Kidney glomerular epithelial cell (primary cell): ENCODE results near the gene NR2C1.
"Not testable (repeated sequence)": the region's sequence is repeated elsewhere in the genome, so short reads cannot be mapped to it uniquely, and the experiment has no call there.

ENCODE experiments used
- DNase-seq: peaks from one replicate; lab custom pipeline; 2025; lab: John Stamatoyannopoulos, UW

NR2C1 gene

DNA sequence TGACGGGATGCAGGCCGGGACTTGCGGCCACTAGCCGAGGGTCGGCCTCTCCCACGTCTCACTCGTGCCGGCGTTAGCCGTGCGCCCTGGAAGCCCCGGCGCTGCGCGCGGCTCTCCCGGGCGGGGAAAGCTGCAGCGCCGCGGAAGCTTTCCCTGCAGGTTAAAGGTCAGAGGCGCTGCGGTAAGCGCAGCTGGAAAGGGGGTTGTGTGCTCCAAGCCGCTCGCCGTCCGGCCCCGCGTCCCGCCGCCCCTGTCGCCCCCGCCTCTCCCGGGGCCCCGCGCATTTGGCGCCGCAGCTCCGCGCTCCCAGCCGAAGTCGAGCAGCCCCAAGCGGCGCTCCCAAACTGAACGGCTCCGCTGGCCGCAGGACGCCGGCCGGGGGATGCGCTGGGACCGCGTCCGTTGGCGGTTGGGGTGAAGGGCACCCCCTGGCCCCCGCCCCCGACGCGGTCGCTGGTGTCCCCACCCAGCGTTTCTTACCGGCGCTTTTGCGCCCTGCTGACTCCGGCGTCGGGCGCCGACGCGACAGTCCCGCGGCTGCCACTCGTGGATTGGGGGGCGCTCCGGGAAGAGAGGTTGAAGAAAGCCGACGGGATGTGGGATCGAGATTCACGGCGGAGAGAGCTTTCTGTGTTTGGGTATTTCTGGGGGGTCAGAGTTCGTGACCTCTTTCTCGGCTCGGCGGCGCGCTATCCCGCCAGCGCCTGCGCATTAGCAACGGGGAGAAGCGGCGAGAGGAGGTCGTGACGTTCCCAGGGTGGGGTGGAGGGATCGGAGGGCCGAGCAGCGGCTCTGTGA, at the start of gene NR2C1:
Gene NR2C1, minus strand, starts transcription at position 719 of the 798 bp plus-strand sequence. CDS start 6,234 bp downstream, outside the sequence.
- peak; percentile 85 for DNase-seq

GRCh38 chr12:95118788-95119179, 45.4 kb upstream of the NR2C1 start:
- DNase-seq: no peak

GRCh38 chr12:95118138-95118787, 44.8 kb upstream of the NR2C1 start:
- peak; percentile 90 for DNase-seq

DNA sequence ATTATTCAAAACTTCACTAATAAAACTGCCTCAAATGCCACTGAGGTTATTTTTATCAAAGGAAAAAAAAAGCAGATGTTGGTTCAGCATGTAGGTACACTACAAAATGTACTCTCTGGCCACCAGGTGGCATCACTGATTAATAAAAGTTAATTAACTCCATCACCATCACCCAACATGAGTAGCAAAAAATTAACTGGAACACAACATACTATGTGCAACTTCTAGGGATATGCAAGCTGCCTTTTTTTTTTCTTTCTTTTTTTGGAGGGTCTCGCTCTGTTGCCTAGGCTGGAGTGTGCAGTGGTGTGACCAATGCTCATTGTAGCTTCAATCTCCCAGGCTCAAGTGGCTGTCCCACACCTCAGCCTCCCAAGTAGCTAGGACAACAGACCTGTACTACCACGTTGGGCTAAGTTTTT, 43.8 kb upstream of the NR2C1 start:
- DNase-seq: peak; percentile 95

DNA sequence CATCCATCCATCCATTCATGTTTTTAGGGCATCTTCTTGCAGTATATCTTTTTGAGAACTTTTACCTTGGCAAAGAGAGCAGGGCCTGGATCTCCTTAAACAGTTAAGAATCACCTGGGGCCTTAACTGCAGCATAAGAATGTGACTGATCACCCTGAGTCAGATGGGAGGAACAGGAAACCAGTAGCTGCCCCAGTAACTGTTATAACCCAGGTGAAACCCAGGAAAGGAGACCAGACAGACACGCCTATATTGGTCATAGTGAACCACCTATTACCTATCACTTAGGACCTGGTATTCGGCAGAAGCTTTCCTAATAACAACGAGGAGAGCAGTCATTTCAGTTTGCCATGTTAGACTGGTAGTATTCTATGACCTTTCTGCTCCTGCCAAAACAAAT, 43.4 kb upstream of the NR2C1 start:
- DNase-seq: peak; percentile 95

- DNase-seq: no peak
Observed at GRCh38 chr12:95116341-95116740, 42.9 kb upstream of the NR2C1 start.

GRCh38 chr12:95115641-95116040, 42.2 kb upstream of the NR2C1 start:
- DNase-seq: no peak

DNA sequence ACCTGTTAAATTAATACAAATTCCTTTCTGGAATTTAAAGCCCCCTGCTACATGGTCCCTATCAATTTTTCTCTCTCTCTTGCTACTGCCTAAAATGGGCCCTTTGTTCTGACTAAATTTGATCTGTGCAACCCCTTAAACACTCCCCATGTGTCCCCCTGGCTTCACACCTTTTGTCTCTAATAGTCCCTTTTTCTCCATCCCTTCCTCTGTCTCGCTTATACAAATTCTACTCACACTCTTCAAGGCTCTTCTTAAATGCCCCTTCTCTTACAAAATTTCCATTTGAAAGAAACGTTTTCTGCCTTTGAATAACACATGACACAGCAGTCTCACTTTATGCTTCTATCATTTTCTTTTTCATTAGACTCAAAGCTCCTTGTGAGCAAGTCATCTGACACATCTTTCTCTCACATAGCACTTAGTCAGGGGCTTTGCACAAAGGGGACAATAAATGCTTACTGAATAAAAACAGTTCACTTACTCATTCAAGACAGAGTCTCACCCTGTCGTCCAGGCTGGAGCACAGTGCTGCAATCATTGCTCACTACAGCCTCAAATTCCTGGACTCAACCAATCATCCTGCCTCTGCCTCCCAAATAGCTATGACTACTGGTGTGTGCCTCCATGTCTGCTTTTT, 41.5 kb upstream of the NR2C1 start:
- no peak for DNase-seq

- DNase-seq: no peak
Observed at GRCh38 chr12:95107362-95107761, 33.9 kb upstream of the NR2C1 start.

DNA sequence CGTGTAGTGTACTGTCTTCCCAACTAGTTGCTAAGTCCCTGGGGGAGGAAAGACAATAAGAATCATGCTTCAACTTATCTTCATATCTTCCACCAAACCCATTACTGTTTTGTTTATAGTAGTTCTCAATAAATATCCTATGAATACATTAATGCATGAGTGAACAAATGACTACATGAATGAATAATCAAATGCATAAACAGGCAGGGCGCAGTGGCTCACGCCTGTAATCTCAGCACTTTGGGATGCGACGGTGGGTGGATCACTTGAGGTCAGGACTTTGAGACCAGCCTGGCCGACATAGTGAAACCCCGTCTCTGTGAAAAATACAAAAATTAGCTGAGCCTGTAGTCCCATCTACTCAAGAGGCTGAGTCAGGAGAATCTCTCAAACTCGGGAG, 32.1 kb upstream of the NR2C1 start:
- DNase-seq: no peak

- no peak for DNase-seq
Observed at GRCh38 chr12:95104919-95105452, 31.6 kb upstream of the NR2C1 start.

DNA sequence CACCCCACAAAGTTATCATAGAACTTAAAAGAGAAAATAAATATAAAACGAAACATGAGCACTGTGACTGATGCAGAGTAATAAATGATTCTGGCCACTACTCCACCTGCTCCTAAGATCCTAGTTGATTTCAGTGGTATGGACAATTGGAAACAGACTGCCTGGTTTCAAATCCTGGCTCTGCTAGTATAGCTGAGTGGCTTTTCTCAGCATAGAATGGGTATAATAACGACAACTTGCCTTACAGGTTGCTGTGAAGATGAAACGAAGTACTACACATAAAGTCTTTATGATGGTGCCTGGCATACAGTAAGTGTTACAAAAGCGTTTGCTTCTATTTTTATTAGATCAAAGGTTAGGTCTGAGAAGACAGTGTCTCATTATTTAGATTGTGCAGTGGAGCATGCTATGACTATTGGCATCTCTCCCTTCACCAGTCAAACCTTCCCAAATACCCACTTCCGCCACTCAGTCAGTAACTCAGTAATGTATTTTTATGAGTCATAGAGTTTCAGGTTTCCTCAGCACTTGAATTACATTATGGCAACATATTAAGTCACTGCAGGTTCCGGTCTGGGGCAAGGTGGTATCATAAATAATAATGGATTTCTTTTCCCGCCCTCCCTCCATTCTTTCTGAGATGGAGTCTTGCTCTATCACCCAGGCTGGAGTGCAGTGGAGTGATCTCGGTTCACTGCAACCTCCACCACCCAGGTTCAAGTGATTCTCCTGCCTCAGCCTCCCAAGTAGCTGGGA, 29.7 kb upstream of the NR2C1 start:
- DNase-seq: peak; percentile 99

DNA sequence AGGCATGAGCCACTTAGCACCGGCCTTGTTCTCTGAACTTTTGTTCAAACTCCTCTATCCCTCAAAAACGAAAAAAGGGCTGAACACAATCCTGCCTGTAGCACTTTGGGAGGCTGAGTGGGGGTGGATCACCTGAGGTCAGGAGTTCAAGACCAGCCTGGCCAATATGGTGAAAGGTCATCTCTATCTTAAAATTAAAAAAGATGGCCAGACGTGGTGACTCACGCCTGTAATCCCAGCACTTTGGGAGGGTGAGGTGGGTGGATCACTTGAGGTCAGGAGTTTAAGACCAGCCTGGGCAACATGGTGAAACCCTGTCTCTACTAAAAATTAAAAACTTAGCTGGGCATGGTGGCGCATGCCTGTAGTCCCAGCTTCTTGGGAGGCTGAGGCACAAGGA, 28.5 kb upstream of the NR2C1 start:
- DNase-seq: not testable (repeated sequence)

DNA sequence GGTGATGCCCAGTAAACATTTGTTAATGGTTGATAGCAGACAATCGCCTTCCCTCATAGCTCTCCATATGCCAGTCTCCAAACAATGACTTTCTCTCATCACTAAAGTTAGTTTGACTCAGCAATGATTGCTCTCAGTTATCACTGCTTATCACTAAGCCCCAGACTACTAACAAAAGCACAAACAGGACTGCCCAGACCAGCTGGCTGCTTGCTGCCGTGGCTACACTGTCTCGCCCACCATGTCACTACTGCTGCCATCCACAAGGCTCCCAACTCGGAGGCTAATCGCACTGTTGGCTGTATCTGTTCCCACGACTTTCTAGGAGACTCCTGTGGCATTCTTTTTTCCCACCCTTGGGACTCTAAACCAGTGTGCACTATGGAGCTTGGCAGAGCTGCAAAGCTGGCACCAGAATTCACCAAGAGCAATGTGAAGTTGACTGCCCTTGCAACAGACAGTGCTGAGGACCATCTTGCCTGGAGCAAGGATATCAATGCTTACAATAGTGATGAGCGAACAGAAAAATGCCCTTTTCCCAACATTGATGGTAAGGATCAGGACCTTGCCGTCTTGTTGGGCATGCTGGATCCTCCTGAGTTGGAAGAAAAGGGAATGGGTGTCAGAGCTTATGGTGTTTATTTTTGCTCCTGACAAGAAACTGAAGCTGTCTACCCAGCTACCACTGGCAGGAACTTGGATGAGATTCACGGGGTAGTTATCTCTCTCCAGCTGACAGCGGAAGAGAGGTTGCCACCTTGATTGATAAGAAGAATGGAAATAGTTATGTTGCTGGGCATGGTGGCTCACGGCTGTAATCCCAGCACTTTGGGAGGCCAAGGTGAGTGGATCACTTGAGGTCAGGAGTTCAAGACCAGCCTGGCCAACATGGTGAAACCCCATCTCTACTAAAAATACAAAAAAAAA, 27.1 kb upstream of the NR2C1 start:
- DNase-seq: no peak

DNA sequence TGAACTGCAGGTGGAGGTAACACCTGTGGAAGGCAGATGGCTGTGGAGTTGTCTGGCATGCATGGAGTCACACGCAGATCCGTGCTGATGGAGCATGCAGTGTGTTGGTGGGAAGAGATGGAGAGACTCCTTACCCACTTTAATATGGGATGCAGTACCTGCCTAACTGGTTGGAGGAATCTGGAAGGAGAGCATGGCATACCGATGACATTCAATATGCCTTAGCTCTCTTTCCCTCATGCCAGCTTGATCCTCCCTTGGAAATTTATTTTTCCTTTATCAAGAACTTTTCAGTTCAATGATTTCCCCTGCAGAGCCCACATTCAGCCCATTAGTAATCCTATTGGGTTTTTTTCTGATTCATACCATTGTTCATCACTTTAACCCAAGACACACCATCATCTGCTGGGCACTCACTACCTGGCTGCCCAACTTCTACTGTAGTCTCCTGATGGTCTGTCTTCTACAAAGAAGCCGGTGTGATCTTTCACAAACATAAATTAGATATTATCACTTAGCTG, 25.9 kb upstream of the NR2C1 start:
- peak; percentile 92 for DNase-seq

DNA sequence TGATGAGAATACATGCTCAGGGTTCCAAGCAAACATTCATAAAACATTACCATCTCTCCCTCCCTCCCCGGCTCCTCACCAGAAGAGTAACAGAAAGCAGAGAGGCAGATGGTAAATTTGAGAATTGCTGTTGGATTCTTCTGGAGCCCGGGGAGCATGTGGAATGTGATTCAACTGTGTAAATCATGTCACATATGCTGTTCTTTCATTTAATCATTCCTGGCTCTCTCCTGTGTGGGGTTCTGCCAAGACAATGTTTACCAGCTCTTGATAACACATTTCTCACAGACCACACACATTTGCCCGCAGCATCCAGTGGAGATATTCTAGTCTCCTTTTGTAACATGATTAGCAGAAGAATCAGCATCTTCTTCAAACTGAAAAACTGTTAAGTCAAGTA, 23.4 kb upstream of the NR2C1 start:
- DNase-seq: peak; percentile 67

GRCh38 chr12:95096378-95096777, 23.0 kb upstream of the NR2C1 start:
- DNase-seq: no peak

DNA sequence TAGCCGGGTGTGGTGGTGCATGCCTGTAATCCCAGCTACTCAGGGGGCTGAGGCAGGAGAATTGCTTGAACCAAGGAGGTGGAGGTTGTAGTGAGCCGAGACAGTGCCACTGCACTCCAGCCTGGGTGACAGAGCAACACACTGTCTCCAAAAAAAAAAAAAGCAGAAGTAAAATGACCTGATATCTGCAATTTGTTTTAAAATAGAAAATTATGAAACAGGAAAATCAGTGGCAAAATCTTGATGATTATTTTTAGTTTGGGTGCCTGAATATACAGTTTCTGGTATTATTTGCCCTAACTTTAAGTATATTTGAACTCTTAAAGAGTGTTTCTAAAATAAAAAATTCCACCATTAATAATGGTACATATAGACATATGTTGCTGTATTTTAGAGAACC, 22.4 kb upstream of the NR2C1 start:
- DNase-seq: not testable (repeated sequence)

DNA sequence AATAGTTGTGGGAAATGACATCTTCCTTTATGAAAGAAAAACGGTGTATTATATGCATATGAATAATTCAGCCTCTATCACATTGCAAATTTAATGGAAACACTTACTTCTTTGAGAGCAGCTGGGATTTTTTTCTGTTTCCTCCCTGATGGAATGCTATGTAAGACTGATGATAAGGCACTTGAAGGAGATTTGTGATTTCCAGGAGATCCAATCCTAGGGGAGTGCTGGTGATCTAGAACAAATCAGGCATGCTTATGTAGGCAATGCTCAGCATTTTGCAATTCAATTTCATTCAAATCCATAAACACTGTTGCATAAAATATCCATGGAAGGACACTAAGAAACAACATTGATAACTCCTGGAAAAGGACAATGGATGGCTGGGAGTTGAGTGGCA, 16.0 kb upstream of the NR2C1 start:
- DNase-seq: no peak

DNA sequence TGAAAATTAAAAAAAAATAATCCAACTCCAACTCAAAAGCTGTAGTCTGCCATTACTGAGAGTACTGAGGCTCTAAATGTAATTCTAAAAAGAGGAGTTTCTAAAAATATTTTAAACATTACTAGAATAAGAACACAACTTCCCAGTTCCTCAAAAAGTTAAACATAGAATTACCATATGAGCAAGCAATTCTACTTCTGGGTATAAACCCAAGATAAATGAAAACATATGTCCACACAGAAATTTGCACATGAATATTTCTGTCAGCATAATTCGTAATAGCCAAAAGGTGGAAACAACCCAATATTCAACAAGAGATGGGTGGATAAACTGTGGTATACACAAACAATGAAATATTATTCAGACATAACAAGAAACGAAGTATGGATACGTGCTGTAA, 15.0 kb upstream of the NR2C1 start:
- DNase-seq: no peak

DNA sequence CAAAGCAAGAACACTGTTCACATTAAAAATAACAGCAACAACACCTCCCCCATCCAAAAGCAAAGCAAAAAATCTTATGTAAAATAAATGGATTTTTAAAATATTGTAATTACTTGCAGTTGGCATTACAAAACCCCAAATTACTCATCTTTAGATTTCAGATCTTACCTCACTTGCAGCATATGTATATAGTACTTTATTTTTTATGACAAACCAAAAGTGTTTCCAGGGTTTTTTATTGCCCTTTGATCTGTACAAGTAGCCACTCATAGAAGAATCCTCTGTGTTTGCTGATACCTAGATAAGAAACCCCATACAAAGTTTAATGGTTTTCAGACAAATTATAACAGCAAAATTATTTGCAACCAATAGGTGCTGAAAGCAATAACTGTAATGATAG, 12.2 kb upstream of the NR2C1 start:
- DNase-seq: no peak
